Ecto neural progenitor cell (in vitro differentiated cells): Measurements from ENCODE around the gene TMCC2.

Source experiments
- DNase-seq: peaks from one replicate; pipeline ENCODE4 v3.0.0-alpha.2; 2018; ENCODE audit warnings: low spot score

TMCC2 gene

DNA sequence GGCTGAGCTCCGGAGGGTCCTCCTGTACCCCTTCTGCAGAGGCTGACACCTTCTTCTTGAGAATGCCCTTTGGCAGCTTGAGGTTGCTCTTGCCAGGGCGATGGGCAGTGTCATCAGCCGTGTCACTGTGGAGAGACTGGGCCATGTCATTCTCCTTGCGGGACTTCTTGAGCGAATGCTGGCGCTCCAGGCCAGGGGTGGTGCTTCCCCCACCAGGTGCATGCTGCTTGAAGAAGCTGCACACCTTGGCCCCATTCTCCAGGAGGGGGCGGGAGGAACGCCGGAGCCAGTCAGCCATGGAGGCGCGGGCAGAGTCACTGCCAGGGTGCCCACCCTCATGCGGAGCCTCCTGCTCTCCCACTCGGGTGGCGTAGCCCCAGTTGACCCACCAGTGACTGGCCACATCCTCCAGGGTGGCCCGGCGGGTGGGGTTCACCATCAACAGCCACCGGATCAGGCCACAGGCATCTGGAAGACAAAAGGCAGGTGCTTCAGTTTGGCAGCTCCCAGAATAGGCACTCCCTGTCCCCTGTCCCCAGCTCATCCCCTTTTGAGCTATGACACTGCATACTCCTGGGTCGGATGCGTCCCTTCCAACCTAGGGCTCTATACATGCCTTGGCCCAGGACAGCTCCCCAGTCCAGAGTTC, 76.4 kb downstream of the TMCC2 start:
- no peak for DNase-seq

- DNase-seq = no peak
These were observed 76.9 kb downstream of the TMCC2 start for GRCh38 chr1:205304695-205305070.

DNA sequence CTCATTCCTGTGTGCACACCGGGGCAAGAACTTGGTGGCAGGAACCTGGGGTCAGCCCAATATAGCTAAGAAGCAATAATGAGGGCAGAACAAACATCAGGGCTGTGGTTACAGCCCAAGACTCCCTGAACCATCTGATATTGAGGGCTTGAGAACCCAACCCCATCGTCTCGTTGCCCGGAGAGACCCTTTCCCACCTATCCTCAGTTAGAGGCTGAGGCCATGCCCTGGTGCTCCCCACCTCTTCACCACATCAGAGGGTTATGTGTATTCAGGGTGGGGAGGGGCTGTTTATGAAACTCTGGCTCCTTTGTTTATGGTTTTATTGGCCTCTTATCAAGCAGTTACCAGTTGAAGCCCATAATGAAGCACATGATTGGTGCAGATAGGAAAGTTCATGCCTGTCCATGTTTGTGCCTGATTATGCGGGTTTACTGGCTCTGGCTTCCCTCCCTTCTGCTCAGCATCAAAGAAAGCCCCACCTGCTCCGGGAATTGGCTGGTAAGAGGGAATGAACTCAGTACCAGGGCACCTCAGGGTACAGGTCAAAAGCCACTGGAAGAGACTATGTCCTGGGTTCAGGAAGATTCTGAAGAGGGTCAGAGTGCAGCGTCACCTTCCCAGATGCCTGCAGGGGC, 79.3 kb downstream of the TMCC2 start:
- DNase-seq = no peak

GRCh38 chr1:205309741-205310140, 82.0 kb downstream of the TMCC2 start:
- no peak for DNase-seq

- no peak for DNase-seq
These were observed 83.4 kb downstream of the TMCC2 start for GRCh38 chr1:205310976-205311704.

DNA sequence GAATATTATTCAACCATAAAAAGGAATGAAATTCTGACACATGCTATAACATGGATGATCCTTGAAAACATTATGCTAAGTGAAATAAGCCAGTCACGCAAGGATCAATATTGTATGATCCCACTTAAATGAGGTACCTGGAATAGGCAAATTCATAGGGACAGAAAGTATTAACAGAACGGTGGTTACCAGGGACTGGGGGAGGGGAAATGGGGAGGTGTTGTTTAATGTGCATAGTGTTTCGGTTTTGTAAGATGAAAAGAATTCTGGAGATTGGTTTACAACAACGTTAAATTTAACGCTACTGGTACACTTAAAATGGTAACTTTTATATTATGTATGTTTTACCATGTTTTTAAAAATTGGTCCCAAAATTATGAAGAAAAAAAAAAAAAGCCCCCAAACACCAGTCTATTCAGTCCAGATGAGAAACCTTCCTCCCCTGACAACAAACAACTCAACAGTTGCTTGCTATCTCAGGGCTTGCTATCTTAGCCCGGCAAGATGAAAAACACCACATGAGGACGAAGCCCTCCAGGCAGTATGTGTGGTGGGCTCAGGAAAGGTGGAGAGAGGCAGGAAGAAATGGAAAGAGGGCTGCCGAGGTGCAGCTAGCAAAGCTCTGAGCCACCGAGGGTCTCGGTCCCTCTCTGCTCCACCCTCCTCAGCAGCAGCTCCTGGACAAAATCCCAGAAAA, 85.3 kb downstream of the TMCC2 start:
- no peak for DNase-seq

DNA sequence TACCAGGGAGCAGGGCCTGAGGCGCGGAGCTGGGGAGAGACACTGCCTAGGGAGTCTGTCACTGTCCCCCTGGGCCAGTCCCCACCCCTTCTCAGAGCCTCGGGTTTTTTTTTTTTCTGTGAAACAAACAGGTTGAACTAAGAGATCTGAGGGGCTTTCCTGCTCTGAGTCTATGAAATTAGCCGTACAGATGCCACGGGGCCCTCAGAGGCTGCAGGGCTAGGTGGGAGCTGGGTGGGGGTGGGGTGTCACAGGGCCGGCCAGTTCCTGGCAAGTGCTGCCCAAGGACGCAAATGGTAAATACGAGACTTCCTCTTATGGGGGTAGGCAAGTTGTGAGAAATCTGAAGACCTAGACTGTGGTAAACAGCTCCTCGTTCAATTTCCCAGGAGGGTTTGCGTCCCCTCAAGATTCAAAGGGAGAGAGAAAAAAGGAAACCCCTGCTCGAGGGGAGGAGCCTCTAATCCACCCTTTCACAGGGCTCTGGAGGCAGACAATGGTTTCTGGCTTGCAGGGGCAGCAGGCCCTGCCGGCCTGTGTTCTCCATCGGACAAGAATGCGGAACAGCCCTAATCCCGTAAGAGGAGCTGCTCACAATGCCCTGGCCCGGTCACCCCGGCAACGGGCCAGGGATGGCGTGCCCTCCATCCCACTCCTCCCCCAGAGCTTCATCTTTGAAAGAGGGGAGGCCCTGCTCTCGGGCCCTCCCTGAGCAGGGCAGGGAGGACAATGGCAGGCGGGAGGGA, 86.0 kb downstream of the TMCC2 start:
- peak; percentile 96 for DNase-seq

DNA sequence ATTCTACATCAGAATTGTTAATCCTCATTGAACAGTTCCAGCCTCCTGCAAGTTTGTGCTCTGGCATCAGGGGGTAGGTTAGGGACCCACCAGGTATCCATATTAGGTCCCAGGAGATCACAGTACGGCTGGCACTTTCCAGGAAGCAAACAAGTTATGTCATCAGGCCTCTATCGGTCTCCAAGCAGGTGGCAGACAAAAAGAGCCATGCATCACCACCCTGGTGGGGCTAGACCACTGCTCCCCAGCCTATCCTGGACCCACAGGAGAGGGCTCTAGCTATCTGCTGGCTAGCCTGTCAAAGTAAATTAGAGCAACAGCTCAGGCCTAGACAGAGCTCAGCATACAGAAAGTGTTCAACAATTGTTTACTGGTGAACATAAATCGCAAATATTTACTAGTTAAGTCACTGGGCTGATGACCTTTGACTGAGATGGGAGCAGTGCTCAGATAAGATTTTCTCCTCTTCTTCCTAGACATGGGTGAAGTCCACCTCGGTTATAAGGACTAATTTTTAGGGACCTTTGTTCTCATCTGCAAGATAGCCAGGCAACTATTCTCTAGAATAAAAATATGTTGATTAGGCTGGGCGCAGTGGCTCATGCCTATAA, 87.4 kb downstream of the TMCC2 start:
- DNase-seq = no peak

GRCh38 chr1:205316161-205316566, 88.4 kb downstream of the TMCC2 start:
- no peak for DNase-seq

GRCh38 chr1:205317311-205317917, 89.7 kb downstream of the TMCC2 start:
- DNase-seq = no peak

DNA sequence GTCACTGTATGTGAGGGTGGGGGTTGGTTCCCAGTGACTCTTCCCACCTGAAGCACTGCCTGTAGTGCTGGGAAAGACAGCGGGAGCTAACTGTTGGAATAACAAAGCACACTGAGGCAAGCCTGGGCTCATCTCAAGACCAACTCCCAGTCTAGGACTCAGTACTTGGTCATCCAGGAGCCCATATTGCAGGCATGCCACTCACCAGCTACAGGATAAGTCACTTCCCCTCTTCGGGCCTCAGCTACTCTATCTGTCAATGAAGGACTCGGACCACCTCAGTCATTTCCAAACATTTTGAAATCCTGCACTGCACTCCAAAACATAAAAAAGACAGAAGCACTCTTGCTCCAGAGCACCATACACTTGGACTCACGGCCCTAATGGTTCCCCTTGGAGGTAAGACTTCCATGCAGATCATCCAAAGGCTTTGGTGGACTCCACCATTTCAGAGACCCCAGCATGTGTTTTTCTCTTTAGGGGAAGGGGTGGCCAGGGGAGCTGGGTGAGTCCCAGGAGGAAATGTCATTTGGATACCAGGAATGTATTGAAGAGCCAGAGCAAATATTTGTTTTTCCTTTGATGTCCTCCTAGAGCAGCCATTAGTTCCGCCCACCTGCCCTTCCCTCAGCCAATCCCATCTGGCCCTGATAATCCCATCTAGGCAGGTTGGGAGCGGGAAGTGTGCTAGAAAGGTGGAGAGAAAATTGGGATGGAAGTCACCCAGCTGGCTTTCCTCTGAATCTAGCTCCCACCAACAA, 90.7 kb downstream of the TMCC2 start:
- DNase-seq = no peak

DNA sequence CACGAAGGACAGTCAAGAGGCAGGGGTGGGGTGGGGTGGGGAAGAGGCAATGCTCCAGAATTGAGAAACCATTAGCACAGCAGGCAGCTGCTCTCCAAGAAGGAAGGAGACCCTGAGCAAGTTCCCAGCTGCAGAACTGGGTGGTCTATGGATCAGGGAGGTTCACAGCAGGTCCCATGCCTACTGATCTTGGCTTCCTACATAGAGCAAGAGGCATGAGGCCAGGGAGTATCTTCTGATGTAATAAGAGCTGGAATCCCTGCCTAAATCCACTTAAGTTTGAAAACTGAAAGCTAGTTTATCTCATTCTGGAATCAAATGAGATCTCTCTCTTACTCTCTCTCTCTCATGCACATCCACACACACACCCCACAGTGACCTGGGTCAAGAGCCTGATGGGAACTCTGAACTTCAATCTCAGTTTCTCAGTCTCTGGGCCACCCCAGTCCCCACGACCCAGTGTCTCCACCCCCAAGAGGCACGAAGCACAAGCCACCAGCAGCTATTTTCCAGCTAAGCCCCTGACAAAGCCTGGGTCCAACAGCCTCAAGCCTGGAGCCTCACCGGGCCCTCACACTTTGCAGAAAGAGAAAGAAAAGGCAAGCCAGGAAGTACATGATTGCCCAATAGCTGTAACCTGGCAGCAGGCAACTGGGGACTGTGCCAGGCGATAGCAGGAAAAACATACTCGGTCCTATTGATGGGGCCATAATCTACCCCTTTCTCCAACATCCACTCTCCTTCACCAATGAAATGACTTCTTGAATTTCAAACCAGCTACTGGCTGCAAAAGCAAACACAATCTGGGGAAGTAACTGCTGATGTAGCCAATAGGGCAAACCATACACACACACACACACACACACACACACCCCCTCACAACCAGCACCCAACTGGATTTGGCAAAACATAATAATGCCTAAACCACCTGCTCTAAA, 91.6 kb downstream of the TMCC2 start:
- DNase-seq = no peak

DNA sequence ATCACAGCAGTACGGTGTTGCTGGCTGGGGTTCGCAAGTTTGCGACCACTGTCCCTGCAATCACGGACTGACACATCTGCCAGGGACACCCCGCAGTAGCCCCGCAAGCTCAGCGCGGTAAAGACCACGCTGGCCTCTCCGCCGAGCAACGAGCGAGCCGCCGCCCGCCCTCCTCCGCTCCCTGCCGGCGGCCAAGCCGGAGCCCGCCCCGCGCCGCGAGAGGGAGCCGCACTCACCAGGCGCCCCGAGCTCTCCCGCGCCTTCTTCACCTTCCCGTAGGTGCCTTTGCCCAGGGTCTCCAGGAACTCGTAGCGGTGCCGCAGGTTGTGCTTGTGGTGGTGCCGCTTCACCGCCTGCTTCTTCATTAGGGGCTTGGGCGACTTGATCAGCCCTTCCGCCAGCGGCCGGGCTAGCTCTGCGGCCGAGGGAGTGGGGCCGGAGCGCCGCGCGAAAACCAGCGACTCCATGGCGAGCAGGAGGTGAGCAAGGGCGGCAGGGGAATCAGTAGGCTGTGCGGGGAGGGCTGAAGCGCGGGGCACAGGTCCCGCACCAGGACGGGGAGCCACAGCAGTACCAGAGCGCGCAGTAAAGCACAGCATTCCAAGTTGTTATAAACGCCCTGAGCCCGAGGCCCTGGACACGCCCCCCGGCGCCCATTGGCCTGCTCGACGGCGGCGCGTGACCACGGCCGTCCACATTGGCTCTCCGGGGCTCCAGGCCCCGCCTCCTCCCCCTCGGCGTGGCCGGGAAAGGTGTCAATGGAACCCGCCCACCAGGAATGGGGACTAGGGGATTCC, 93.6 kb downstream of the TMCC2 start, which contains the start of gene NUAK2:
NUAK2 (minus strand) TSS at position 584 of the 797 bp plus-strand sequence; CDS start at position 467, 117 bp downstream.
- peak; percentile 98 for DNase-seq

GRCh38 chr1:205321959-205322283, 94.2 kb downstream of the TMCC2 start:
- DNase-seq = no peak
